ENCODE measurements around the gene TSPAN11. TPM values are rescaled to one million over a fixed set of nuclear protein-coding genes. Genes with fewer than 3 reads are reported as not detected.

The TSPAN11 gene
- total RNA-seq, 1 donor from 2014 or later, result 12.4 TPM

GRCh38 chr12:30996752-30997151 lies 70.2 kb downstream of the TSPAN11 start:
- Mint-ChIP-seq H3K27me3 (ENCODE audit: low read depth, unreplicated experiment) (peaks cover 16% of the 10 kb centered on the region), H3K4me1 (ENCODE audit: low read depth, unreplicated experiment) (peaks cover 14% of the 10 kb centered on the region), H3K9me3 (ENCODE audit: unreplicated experiment) (no peaks in the 10 kb centered on the region), H3K27ac (ENCODE audit: unreplicated experiment) (no peak overlapping the region), H3K4me3 (ENCODE audit: unreplicated experiment) (no peak overlapping the region), H3K36me3 (ENCODE audit: low read depth, unreplicated experiment) (no peaks in the 10 kb centered on the region)
- Histone ChIP-seq H2AFZ (ENCODE audit: low read depth, low read length) (no peak overlapping the region), H3K27me3 (ENCODE audit: insufficient read depth, low read length) (no peaks in the 10 kb centered on the region), H3K27ac (ENCODE audit: low read depth, low read length) (no peak overlapping the region), H3K79me2 (ENCODE audit: insufficient read depth, low read length) (no peaks in the 10 kb centered on the region), H3K36me3 (ENCODE audit: insufficient read depth, low read length) (no peaks in the 10 kb centered on the region), H3K4me2 (ENCODE audit: low read length) (peak overlapping the region; percentile 23), H3K4me1 (ENCODE audit: insufficient read depth, low read length) (peaks cover 7% of the 10 kb centered on the region), H3K4me3 (ENCODE audit: insufficient read depth, low read depth, low read length) (no peak overlapping the region), H3K9me3 (ENCODE audit: insufficient read depth, low read depth, low read length) (no peaks in the 10 kb centered on the region), H3K9ac (ENCODE audit: low read length) (no peak overlapping the region), H4K20me1 (ENCODE audit: insufficient read depth, low read length) (no peaks in the 10 kb centered on the region)
- DNase-seq (ENCODE audit: low read depth) (no peak), FAIRE-seq (no peak)
- TF ChIP-seq, protein P1, sequence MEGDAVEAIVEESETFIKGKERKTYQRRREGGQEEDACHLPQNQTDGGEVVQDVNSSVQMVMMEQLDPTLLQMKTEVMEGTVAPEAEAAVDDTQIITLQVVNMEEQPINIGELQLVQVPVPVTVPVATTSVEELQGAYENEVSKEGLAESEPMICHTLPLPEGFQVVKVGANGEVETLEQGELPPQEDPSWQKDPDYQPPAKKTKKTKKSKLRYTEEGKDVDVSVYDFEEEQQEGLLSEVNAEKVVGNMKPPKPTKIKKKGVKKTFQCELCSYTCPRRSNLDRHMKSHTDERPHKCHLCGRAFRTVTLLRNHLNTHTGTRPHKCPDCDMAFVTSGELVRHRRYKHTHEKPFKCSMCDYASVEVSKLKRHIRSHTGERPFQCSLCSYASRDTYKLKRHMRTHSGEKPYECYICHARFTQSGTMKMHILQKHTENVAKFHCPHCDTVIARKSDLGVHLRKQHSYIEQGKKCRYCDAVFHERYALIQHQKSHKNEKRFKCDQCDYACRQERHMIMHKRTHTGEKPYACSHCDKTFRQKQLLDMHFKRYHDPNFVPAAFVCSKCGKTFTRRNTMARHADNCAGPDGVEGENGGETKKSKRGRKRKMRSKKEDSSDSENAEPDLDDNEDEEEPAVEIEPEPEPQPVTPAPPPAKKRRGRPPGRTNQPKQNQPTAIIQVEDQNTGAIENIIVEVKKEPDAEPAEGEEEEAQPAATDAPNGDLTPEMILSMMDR (IDR thresholded peaks at IDR 0.05; ENCODE audit: insufficient read depth, low read depth, low read length), result no peak
- no peak for TF ChIP-seq EZH2 (IDR thresholded peaks at IDR 0.05; ENCODE audit: insufficient read depth, low read length)

- H3K27me3 Mint-ChIP-seq (ENCODE audit: low read depth, unreplicated experiment), result peaks cover 19% of the 10 kb centered on the region
- no peaks in the 10 kb centered on the region for H3K9me3 ChIP-seq (ENCODE audit: insufficient read depth, low read depth, low read length)
- H3K4me3 Mint-ChIP-seq (ENCODE audit: unreplicated experiment), result no peak overlapping the region
- no peak overlapping the region for H3K4me3 ChIP-seq (ENCODE audit: insufficient read depth, low read depth, low read length)
- no peak for TF ChIP-seq EZH2 (IDR thresholded peaks at IDR 0.05; ENCODE audit: insufficient read depth, low read length)
- TF ChIP-seq, protein P1 (IDR thresholded peaks at IDR 0.05; ENCODE audit: insufficient read depth, low read depth, low read length), result no peak
- no peaks in the 10 kb centered on the region for H3K79me2 ChIP-seq (ENCODE audit: insufficient read depth, low read length)
- no peak overlapping the region for H3K9ac ChIP-seq (ENCODE audit: low read length)
- H3K27ac ChIP-seq (ENCODE audit: low read depth, low read length), result no peak overlapping the region
- no peak overlapping the region for H3K27ac Mint-ChIP-seq (ENCODE audit: unreplicated experiment)
- DNase-seq (ENCODE audit: low read depth), result no peak
- H3K27me3 ChIP-seq (ENCODE audit: insufficient read depth, low read length), result no peaks in the 10 kb centered on the region
- H3K4me1 Mint-ChIP-seq (ENCODE audit: low read depth, unreplicated experiment), result peaks cover 14% of the 10 kb centered on the region
- H2AFZ ChIP-seq (ENCODE audit: low read depth, low read length), result no peak overlapping the region
- H3K4me1 ChIP-seq (ENCODE audit: insufficient read depth, low read length), result peaks cover 7% of the 10 kb centered on the region
- no peaks in the 10 kb centered on the region for H3K36me3 ChIP-seq (ENCODE audit: insufficient read depth, low read length)
- H3K36me3 Mint-ChIP-seq (ENCODE audit: low read depth, unreplicated experiment), result no peaks in the 10 kb centered on the region
- no peaks in the 10 kb centered on the region for H3K9me3 Mint-ChIP-seq (ENCODE audit: unreplicated experiment)
- no peaks in the 10 kb centered on the region for H4K20me1 ChIP-seq (ENCODE audit: insufficient read depth, low read length)
- FAIRE-seq, result no peak
- no peak overlapping the region for H3K4me2 ChIP-seq (ENCODE audit: low read length)
Measured at GRCh38 chr12:30997685-30998440, 71.3 kb downstream of the TSPAN11 start.

- Histone ChIP-seq H3K9ac (ENCODE audit: low read length) (no peak overlapping the region), H3K4me1 (ENCODE audit: insufficient read depth, low read length) (peaks cover 7% of the 10 kb centered on the region), H3K4me2 (ENCODE audit: low read length) (no peak overlapping the region), H2AFZ (ENCODE audit: low read depth, low read length) (no peak overlapping the region), H4K20me1 (ENCODE audit: insufficient read depth, low read length) (no peaks in the 10 kb centered on the region), H3K79me2 (ENCODE audit: insufficient read depth, low read length) (no peaks in the 10 kb centered on the region), H3K36me3 (ENCODE audit: insufficient read depth, low read length) (no peaks in the 10 kb centered on the region), H3K9me3 (ENCODE audit: insufficient read depth, low read depth, low read length) (no peaks in the 10 kb centered on the region), H3K27me3 (ENCODE audit: insufficient read depth, low read length) (no peaks in the 10 kb centered on the region), H3K27ac (ENCODE audit: low read depth, low read length) (no peak overlapping the region), H3K4me3 (ENCODE audit: insufficient read depth, low read depth, low read length) (no peak overlapping the region)
- FAIRE-seq (no peak), DNase-seq (ENCODE audit: low read depth) (no peak)
- Mint-ChIP-seq H3K4me1 (ENCODE audit: low read depth, unreplicated experiment) (peaks cover 24% of the 10 kb centered on the region), H3K36me3 (ENCODE audit: low read depth, unreplicated experiment) (no peaks in the 10 kb centered on the region), H3K4me3 (ENCODE audit: unreplicated experiment) (no peak overlapping the region), H3K27ac (ENCODE audit: unreplicated experiment) (no peak overlapping the region), H3K27me3 (ENCODE audit: low read depth, unreplicated experiment) (peaks cover 24% of the 10 kb centered on the region), H3K9me3 (ENCODE audit: unreplicated experiment) (no peaks in the 10 kb centered on the region)
- no peak for TF ChIP-seq EZH2 (IDR thresholded peaks at IDR 0.05; ENCODE audit: insufficient read depth, low read length)
- TF ChIP-seq, protein P1 (IDR thresholded peaks at IDR 0.05; ENCODE audit: insufficient read depth, low read depth, low read length), result no peak
Measured at GRCh38 chr12:30999011-30999410, 72.5 kb downstream of the TSPAN11 start.

All from astrocyte (in vitro differentiated cells and primary cell).